HEK293 (cell line): ENCODE data around the gene C9orf40.
A peak's percentile ranks its signal among the peaks of the same experiment; 100 is the strongest.

Source experiments
- EGR2 ChIP-seq: fragments of 450-650 bp; formaldehyde crosslinking; IDR thresholded peaks from 2 replicates; pipeline ENCODE4 v1.5.1; 2016; ENCODE audit warnings: low read depth, missing biosample characterization, missing genetic modification characterization
- GLI2 ChIP-seq: fragments of 450-650 bp; formaldehyde crosslinking; IDR thresholded peaks from 2 replicates; pipeline ENCODE4; 2017; ENCODE audit warnings: missing biosample characterization, missing genetic modification characterization, low read depth, borderline replicate concordance
- KLF8 ChIP-seq: fragments of 450-650 bp; formaldehyde crosslinking; IDR thresholded peaks from 2 replicates; pipeline ENCODE4 v1.5.1; 2016; ENCODE audit warnings: missing biosample characterization, missing genetic modification characterization
- OVOL3 ChIP-seq: fragments of 450-650 bp; formaldehyde crosslinking; IDR thresholded peaks from 2 replicates; pipeline ENCODE4 v1.5.1; 2016; ENCODE audit warnings: missing biosample characterization, missing genetic modification characterization
- SP7 ChIP-seq: fragments of 450-650 bp; formaldehyde crosslinking; IDR thresholded peaks from 2 replicates; pipeline ENCODE4 v1.5.1; 2016; ENCODE audit warnings: missing biosample characterization, missing genetic modification characterization
- ZBTB1 ChIP-seq: fragments of 450-650 bp; formaldehyde crosslinking; IDR thresholded peaks from 2 replicates; pipeline ENCODE4 v1.5.1; 2016; ENCODE audit warnings: missing biosample characterization, missing genetic modification characterization
- ZBTB17 ChIP-seq: fragments of 450-650 bp; formaldehyde crosslinking; IDR thresholded peaks from 2 replicates; pipeline ENCODE4 v1.5.1; 2016; ENCODE audit warnings: missing biosample characterization, missing genetic modification characterization
- ZBTB48 ChIP-seq: fragments of 450-650 bp; formaldehyde crosslinking; IDR thresholded peaks from 2 replicates; pipeline ENCODE4 v1.5.1; 2016; ENCODE audit warnings: missing biosample characterization, missing genetic modification characterization
- ZNF155 ChIP-seq: fragments of 450-650 bp; formaldehyde crosslinking; IDR thresholded peaks from 2 replicates; pipeline ENCODE4 v1.5.1; 2016; ENCODE audit warnings: missing biosample characterization, missing genetic modification characterization
- ZNF2 ChIP-seq: fragments of 450-650 bp; formaldehyde crosslinking; IDR thresholded peaks from 2 replicates; pipeline ENCODE4 v1.5.1; 2016; ENCODE audit warnings: missing biosample characterization, missing genetic modification characterization
- ZNF211 ChIP-seq: fragments of 450-650 bp; formaldehyde crosslinking; IDR thresholded peaks from 2 replicates; pipeline ENCODE4 v1.5.1; 2016; ENCODE audit warnings: low read depth, missing biosample characterization, missing genetic modification characterization
- ZNF23 ChIP-seq: fragments of 450-650 bp; formaldehyde crosslinking; IDR thresholded peaks from 2 replicates; pipeline ENCODE4 v1.5.1; 2016; ENCODE audit warnings: missing biosample characterization, missing genetic modification characterization, borderline replicate concordance
- ZNF24 ChIP-seq: fragments of 450-650 bp; formaldehyde crosslinking; IDR thresholded peaks from 2 replicates; pipeline ENCODE4 v1.5.1; 2016; ENCODE audit warnings: missing biosample characterization, missing genetic modification characterization
- ZNF248 ChIP-seq: fragments of 450-650 bp; formaldehyde crosslinking; IDR thresholded peaks from 2 replicates; pipeline ENCODE4 v1.5.1; 2017; ENCODE audit warnings: missing biosample characterization, missing genetic modification characterization
- ZNF404 ChIP-seq: fragments of 450-650 bp; formaldehyde crosslinking; IDR thresholded peaks from 2 replicates; pipeline ENCODE4 v1.5.1; 2017; ENCODE audit warnings: missing biosample characterization, missing genetic modification characterization
- ZNF426 ChIP-seq: fragments of 450-650 bp; formaldehyde crosslinking; IDR thresholded peaks from 2 replicates; pipeline ENCODE4 v1.5.1; 2017; ENCODE audit warnings: missing biosample characterization, missing genetic modification characterization, mild to moderate bottlenecking, inconsistent platforms, moderate library complexity
- ZNF544 ChIP-seq: fragments of 450-650 bp; formaldehyde crosslinking; IDR thresholded peaks from 2 replicates; pipeline ENCODE4 v1.5.0; 2017; ENCODE audit warnings: missing biosample characterization, missing genetic modification characterization
- ZNF549 ChIP-seq: fragments of 450-650 bp; IDR thresholded peaks from 2 replicates; pipeline ENCODE4 v1.5.1; 2018; ENCODE audit warnings: missing biosample characterization, missing genetic modification characterization, mild to moderate bottlenecking, inconsistent platforms, moderate library complexity
- ZNF555 ChIP-seq: fragments of 450-650 bp; formaldehyde crosslinking; conservative IDR thresholded peaks from 2 replicates; pipeline ENCODE4 v1.5.1; 2017; ENCODE audit warnings: missing biosample characterization, mild to moderate bottlenecking, missing genetic modification characterization, inconsistent platforms
- ZNF571 ChIP-seq: fragments of 450-650 bp; formaldehyde crosslinking; IDR thresholded peaks from 2 replicates; pipeline ENCODE4 v1.5.0; 2017; ENCODE audit warnings: missing biosample characterization, missing genetic modification characterization
- ZNF623 ChIP-seq: fragments of 450-650 bp; formaldehyde crosslinking; IDR thresholded peaks from 2 replicates; pipeline ENCODE4 v1.5.1; 2016; ENCODE audit warnings: missing biosample characterization, missing genetic modification characterization
- ZNF654 ChIP-seq: fragments of 450-650 bp; formaldehyde crosslinking; IDR thresholded peaks from 2 replicates; pipeline ENCODE4 v1.5.1; 2016; ENCODE audit warnings: low read depth, missing biosample characterization, missing genetic modification characterization
- ZNF664 ChIP-seq: fragments of 450-650 bp; formaldehyde crosslinking; IDR thresholded peaks from 2 replicates; pipeline ENCODE4 v1.5.1; 2016; ENCODE audit warnings: missing biosample characterization, missing genetic modification characterization
- ZNF701 ChIP-seq: fragments of 450-650 bp; formaldehyde crosslinking; IDR thresholded peaks from 2 replicates; pipeline ENCODE4 v1.5.1; 2016; ENCODE audit warnings: missing biosample characterization, missing genetic modification characterization
- ZNF76 ChIP-seq: fragments of 450-650 bp; formaldehyde crosslinking; IDR thresholded peaks from 2 replicates; pipeline ENCODE4; 2016; ENCODE audit warnings: low read depth, missing biosample characterization, missing genetic modification characterization, borderline replicate concordance
- ZSCAN23 ChIP-seq: fragments of 450-650 bp; formaldehyde crosslinking; IDR thresholded peaks from 2 replicates; pipeline ENCODE4 v1.5.1; 2016; ENCODE audit warnings: missing biosample characterization, missing genetic modification characterization
- TF ChIP-seq, protein P1 (sequence below): fragments of 450-650 bp; IDR thresholded peaks from 2 replicates; pipeline ENCODE4 v1.5.1; 2018; ENCODE audit warnings: missing biosample characterization, mild to moderate bottlenecking, missing genetic modification characterization
- TF ChIP-seq, protein P2 (sequence below): fragments of 450-650 bp; formaldehyde crosslinking; conservative IDR thresholded peaks from 2 replicates; pipeline ENCODE4 v1.5.1; 2016; ENCODE audit warnings: low read depth, missing biosample characterization, missing genetic modification characterization
- TF ChIP-seq, protein P3 (sequence below): fragments of 450-650 bp; formaldehyde crosslinking; IDR thresholded peaks from 2 replicates; pipeline ENCODE4 v1.5.1; 2016; ENCODE audit warnings: missing biosample characterization, missing genetic modification characterization
- TF ChIP-seq, protein P4 (sequence below): fragments of 450-650 bp; formaldehyde crosslinking; IDR thresholded peaks from 2 replicates; pipeline ENCODE4 v1.5.1; 2016; ENCODE audit warnings: missing biosample characterization, missing genetic modification characterization

C9orf40 gene

DNA sequence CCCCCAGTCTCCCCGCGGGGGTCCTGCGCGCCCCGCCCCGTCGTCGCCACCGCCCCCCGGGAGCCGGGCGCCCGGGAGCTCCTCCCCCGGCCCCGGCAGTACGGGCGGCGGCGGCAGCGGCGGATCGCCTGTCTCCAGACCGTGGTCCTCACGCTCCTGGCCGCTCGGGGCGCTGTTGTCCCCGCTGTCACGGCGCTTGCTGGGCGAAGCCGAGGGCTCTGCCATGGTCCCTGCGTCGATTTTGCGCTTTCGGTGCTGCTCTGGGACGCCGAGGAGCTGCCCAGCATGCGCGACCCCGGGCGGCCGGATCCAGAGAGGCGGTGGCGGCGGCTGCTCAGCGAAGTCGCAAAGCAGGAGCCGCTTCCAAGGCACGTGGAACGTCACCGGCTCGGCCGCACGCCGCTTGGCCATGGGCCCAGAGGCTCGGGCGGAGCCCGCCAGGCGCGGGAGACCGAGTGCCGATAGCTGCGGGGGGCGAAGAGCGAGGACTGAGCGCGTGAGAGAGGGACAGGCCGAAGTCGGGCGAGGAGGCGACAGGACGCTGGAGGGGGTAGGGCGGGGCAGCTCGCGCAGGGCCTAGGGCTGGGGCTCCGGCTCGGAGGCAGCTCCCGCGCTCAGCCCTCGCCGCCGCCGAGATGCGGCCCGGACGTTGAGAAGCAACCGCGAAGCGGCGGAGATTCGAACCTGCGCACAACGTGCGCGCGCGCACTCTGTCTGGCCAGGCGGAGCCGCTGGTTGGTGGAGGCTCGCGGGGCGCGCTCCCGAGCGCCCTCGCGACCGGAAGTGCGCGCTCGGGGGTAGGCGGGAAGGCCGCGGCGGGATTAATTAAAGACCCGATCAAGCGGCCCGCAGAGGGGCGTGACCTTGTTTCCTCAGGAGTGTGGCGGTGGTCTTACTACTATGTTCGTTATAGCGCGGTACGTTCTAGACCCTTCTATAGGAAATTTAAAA is at the start of gene C9orf40 (continued):
- TF ChIP-seq, protein P1, sequence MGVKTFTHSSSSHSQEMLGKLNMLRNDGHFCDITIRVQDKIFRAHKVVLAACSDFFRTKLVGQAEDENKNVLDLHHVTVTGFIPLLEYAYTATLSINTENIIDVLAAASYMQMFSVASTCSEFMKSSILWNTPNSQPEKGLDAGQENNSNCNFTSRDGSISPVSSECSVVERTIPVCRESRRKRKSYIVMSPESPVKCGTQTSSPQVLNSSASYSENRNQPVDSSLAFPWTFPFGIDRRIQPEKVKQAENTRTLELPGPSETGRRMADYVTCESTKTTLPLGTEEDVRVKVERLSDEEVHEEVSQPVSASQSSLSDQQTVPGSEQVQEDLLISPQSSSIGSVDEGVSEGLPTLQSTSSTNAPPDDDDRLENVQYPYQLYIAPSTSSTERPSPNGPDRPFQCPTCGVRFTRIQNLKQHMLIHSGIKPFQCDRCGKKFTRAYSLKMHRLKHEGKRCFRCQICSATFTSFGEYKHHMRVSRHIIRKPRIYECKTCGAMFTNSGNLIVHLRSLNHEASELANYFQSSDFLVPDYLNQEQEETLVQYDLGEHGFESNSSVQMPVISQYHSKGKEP (tag by site-specific recombination), result no peak
- TF ChIP-seq ZNF544 (tag by site-specific recombination) (no peak), KLF8 (tag by site-specific recombination) (peak; percentile 64; the same call in 1 of the 2 replicates), ZNF155 (tag by site-specific recombination) (no peak), ZSCAN23 (tag by site-specific recombination) (no peak), ZBTB48 (tag by site-specific recombination) (peak; percentile 89), ZNF654 (tag by site-specific recombination) (no peak), OVOL3 (tag by site-specific recombination) (0 out of 2 replicates have a peak, but pooled peaks have one; percentile 7), ZNF24 (tag by site-specific recombination) (no peak), ZNF404 (no peak), ZNF623 (tag by site-specific recombination) (no peak), ZNF426 (no peak), ZNF571 (tag by site-specific recombination) (no peak), ZNF2 (tag by site-specific recombination) (peak; percentile 95), ZNF664 (no peak), ZNF549 (peak; percentile 90), ZNF555 (tag by site-specific recombination) (no peak), ZNF76 (peak; percentile 61; the same call in 1 of the 2 replicates), EGR2 (no peak), ZNF701 (tag by site-specific recombination) (no peak), ZNF248 (tag by site-specific recombination) (no peak), SP7 (tag by site-specific recombination) (0 out of 2 replicates have a peak, but pooled peaks have one; percentile 44), ZNF23 (tag by site-specific recombination) (no peak), ZNF211 (tag by site-specific recombination) (no peak), ZBTB17 (tag by site-specific recombination) (peak; percentile 97), ZBTB1 (tag by site-specific recombination) (no peak), GLI2 (tag by site-specific recombination) (no peak)
- TF ChIP-seq, protein P2, sequence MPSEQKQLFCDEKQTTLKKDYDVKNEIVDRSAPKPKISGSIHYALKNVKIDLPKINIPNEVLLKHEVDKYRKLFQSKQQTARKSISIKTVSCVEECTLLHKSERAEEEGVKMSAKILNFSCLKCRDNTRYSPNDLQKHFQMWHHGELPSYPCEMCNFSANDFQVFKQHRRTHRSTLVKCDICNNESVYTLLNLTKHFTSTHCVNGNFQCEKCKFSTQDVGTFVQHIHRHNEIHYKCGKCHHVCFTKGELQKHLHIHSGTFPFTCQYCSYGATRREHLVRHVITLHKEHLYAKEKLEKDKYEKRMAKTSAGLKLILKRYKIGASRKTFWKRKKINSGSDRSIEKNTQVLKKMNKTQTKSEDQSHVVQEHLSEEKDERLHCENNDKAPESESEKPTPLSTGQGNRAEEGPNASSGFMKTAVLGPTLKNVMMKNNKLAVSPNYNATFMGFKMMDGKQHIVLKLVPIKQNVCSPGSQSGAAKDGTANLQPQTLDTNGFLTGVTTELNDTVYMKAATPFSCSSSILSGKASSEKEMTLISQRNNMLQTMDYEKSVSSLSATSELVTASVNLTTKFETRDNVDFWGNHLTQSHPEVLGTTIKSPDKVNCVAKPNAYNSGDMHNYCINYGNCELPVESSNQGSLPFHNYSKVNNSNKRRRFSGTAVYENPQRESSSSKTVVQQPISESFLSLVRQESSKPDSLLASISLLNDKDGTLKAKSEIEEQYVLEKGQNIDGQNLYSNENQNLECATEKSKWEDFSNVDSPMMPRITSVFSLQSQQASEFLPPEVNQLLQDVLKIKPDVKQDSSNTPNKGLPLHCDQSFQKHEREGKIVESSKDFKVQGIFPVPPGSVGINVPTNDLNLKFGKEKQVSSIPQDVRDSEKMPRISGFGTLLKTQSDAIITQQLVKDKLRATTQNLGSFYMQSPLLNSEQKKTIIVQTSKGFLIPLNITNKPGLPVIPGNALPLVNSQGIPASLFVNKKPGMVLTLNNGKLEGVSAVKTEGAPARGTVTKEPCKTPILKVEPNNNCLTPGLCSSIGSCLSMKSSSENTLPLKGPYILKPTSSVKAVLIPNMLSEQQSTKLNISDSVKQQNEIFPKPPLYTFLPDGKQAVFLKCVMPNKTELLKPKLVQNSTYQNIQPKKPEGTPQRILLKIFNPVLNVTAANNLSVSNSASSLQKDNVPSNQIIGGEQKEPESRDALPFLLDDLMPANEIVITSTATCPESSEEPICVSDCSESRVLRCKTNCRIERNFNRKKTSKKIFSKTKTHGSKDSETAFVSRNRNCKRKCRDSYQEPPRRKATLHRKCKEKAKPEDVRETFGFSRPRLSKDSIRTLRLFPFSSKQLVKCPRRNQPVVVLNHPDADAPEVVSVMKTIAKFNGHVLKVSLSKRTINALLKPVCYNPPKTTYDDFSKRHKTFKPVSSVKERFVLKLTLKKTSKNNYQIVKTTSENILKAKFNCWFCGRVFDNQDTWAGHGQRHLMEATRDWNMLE (tag by site-specific recombination), result no peak
- TF ChIP-seq, protein P3, sequence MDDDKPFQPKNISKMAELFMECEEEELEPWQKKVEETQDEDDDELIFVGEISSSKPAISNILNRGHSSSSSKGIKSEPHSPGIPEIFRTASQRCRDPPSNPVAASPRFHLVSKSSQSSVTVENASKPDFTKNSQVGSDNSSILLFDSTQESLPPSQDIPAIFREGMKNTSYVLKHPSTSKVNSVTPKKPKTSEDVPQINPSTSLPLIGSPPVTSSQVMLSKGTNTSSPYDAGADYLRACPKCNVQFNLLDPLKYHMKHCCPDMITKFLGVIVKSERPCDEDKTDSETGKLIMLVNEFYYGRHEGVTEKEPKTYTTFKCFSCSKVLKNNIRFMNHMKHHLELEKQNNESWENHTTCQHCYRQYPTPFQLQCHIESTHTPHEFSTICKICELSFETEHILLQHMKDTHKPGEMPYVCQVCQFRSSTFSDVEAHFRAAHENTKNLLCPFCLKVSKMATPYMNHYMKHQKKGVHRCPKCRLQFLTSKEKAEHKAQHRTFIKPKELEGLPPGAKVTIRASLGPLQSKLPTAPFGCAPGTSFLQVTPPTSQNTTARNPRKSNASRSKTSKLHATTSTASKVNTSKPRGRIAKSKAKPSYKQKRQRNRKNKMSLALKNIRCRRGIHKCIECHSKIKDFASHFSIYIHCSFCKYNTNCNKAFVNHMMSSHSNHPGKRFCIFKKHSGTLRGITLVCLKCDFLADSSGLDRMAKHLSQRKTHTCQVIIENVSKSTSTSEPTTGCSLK (tag by site-specific recombination), result no peak
- TF ChIP-seq, protein P4, sequence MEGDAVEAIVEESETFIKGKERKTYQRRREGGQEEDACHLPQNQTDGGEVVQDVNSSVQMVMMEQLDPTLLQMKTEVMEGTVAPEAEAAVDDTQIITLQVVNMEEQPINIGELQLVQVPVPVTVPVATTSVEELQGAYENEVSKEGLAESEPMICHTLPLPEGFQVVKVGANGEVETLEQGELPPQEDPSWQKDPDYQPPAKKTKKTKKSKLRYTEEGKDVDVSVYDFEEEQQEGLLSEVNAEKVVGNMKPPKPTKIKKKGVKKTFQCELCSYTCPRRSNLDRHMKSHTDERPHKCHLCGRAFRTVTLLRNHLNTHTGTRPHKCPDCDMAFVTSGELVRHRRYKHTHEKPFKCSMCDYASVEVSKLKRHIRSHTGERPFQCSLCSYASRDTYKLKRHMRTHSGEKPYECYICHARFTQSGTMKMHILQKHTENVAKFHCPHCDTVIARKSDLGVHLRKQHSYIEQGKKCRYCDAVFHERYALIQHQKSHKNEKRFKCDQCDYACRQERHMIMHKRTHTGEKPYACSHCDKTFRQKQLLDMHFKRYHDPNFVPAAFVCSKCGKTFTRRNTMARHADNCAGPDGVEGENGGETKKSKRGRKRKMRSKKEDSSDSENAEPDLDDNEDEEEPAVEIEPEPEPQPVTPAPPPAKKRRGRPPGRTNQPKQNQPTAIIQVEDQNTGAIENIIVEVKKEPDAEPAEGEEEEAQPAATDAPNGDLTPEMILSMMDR (tag by site-specific recombination), result peak; percentile 86
